Measurements from ENCODE around the gene MND1.
"Not testable (repeated sequence)": the region's sequence is repeated elsewhere in the genome, so short reads cannot be mapped to it uniquely, and the experiment has no call there.

MND1 gene

DNA sequence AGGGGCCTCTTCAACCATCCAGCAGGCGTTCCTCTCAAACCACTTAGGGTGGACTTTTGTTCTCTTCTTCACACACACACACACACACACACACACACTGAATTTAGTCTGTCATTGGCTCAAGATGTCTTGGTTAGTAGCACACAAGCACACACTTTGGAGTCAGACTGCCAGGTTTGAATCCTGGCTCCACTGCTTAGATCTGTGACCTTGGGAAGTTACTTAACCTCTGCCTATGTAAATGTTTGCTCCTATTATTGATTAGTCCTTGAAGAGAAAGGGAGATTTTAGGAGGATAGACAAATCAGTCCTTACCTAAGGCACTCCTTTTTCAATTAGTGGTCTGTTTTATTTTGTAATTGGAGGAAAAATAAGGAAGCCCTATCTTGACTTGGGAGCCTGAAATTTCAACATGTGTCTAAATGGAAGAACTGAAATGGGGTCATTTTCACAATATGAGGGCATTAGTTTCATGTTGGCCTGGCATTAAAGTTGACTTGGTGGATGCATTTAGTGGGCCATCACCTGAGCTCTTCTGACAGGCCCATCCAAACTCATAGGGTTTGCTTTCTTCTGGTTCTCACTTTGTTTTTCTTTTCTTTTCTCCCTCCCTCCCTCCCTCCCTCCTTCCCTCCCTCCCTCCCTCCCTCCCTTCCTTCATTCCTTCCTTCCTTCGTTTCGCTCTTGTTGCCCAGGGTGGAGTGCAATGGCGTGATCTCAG is 108.3 kb downstream of the MND1 start:
- no peak overlapping the region for H3K4me3 ChIP-seq (replicated peaks; ENCODE audit: low read depth, low read length)
- no peak for DNase-seq (ENCODE audit: low read depth)

DNA sequence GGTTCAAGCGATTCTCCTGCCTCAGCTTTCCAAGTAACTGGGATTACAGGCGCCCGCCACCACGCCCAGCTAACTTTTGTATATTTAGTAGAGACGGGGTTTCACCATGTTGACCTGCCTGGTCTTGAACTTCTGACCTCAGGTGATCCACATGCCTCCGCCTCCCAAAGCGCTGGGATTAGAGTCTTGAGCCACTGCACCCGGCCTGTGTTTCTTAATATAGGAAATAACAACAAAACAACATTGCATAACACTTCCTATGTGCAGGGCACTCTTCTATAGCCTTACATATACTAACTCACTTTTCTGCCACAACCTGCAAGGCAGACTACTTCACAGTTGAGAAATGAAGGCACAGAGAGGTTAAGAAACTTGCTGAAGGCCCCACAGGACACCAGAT is 108.9 kb downstream of the MND1 start:
- no peak for DNase-seq (ENCODE audit: low read depth)
- TF ChIP-seq, protein P1, sequence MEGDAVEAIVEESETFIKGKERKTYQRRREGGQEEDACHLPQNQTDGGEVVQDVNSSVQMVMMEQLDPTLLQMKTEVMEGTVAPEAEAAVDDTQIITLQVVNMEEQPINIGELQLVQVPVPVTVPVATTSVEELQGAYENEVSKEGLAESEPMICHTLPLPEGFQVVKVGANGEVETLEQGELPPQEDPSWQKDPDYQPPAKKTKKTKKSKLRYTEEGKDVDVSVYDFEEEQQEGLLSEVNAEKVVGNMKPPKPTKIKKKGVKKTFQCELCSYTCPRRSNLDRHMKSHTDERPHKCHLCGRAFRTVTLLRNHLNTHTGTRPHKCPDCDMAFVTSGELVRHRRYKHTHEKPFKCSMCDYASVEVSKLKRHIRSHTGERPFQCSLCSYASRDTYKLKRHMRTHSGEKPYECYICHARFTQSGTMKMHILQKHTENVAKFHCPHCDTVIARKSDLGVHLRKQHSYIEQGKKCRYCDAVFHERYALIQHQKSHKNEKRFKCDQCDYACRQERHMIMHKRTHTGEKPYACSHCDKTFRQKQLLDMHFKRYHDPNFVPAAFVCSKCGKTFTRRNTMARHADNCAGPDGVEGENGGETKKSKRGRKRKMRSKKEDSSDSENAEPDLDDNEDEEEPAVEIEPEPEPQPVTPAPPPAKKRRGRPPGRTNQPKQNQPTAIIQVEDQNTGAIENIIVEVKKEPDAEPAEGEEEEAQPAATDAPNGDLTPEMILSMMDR (IDR thresholded peaks at IDR 0.05; ENCODE audit: low read length, missing control alignments), result no peak
- no peak overlapping the region for H3K4me3 ChIP-seq (replicated peaks; ENCODE audit: low read depth, low read length)

More for the DNA sequence above, 108.3 kb downstream of the MND1 start:
- TF ChIP-seq, protein P1 (IDR thresholded peaks at IDR 0.05; ENCODE audit: low read length, missing control alignments), result no peak

GRCh38 chr4:153458969-153459368 is 114.5 kb downstream of the MND1 start:
- TF ChIP-seq, protein P1 (IDR thresholded peaks at IDR 0.05; ENCODE audit: low read length, missing control alignments), result no peak
- DNase-seq (ENCODE audit: low read depth), result no peak
- no peak overlapping the region for H3K4me3 ChIP-seq (replicated peaks; ENCODE audit: low read depth, low read length)

DNA sequence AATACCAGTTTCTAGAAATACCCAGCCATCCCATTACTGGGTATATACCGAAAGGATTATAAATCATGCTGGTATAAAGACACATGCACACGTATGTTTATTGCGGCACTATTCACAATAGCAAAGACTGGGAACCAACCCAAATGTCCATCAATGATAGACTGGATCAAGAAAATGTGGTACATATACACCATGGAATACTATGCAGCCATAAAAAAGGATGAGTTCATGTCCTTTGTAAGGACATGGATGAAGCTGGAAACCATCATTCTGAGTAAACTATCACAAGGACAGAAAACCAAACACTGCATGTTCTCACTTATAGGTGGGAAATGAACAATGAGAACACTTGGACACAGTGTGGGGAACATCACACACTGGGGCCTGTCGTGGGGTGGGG is 117.1 kb downstream of the MND1 start:
- H3K4me3 ChIP-seq (replicated peaks; ENCODE audit: low read depth, low read length); DNase-seq (ENCODE audit: low read depth): not testable (repeated sequence)

DNA sequence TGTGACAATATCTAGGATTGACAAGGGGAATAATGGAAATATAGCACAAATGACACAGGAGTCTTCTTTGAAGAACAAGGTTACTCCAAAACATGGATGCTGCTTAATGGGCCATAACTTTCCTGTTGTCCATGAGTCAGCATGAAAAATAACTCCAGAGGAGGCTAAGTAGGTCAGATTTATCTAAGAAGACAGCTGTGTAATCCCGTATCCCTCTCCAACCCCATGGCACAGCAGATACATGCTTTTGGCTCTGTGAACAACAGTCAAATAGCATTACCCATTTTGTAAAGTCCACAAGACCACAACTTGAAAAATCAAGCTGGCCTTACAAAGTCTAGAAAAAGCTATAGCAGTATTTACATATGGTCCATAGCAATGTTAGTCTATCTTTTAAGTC is 119.6 kb downstream of the MND1 start:
- TF ChIP-seq, protein P1 (IDR thresholded peaks at IDR 0.05; ENCODE audit: low read length, missing control alignments), result no peak
- no peak for DNase-seq (ENCODE audit: low read depth)
- H3K4me3 ChIP-seq (replicated peaks; ENCODE audit: low read depth, low read length), result no peak overlapping the region
